Bronchial epithelial cell (primary cell): Measurements from ENCODE around the gene CYP4F12. TPM values are rescaled to one million over a fixed set of nuclear protein-coding genes. Genes with fewer than 3 reads are reported as not detected.
"Not testable (repeated sequence)": the region's sequence is repeated elsewhere in the genome, so short reads cannot be mapped to it uniquely, and the experiment has no call there.

Experiments
- DNase-seq: peaks from one replicate; pipeline ENCODE4 v3.0.0-alpha.2; 2010; ENCODE audit warnings: low read depth
- FAIRE-seq: peaks from 2 replicates; lab custom pipeline; 2011; peaks lifted over from hg19 to GRCh38; lab: Jason Lieb, UNC
- H3K27me3 ChIP-seq: 2 replicates; pipeline ENCODE4 v1.5.1; 2011; ENCODE audit warnings: low read length; ENCODE audit not compliant: control insufficient read depth, insufficient read depth
- H3K36me3 ChIP-seq: 2 replicates; pipeline ENCODE4 v1.5.1; 2011; ENCODE audit warnings: low read length; ENCODE audit not compliant: control insufficient read depth, insufficient read depth
- H3K4me3 ChIP-seq: 2 replicates; pipeline ENCODE4 v1.5.1; 2011; ENCODE audit warnings: mild to moderate bottlenecking, low read depth, low read length, control low read depth
- CTCF ChIP-seq: IDR thresholded peaks from 2 replicates; pipeline ENCODE4 v1.5.1; 2011; ENCODE audit warnings: mild to moderate bottlenecking, moderate library complexity, low read length, control low read depth, inconsistent platforms; ENCODE audit not compliant: insufficient read depth, severe bottlenecking
- total RNA-seq: library from RNA; depleted of rRNA; stranded (reverse); fragments of >200 nt; gene quantifications from 2 replicates; pipeline ENCODE4 v1.2.1, GENCODE V29; 2014

Gene CYP4F12
- total RNA-seq, 1 donor from 2014 or later, result 2.6 TPM

GRCh38 chr19:15644066-15644741, 28.7 kb upstream of the CYP4F12 start:
- Histone ChIP-seq H3K27me3 (no peaks in the 10 kb centered on the region), H3K36me3 (no peaks in the 10 kb centered on the region), H3K4me3 (no peak overlapping the region)
- no peak for FAIRE-seq
- DNase-seq, result no peak
- no peak for TF ChIP-seq CTCF

- DNase-seq (no peak), FAIRE-seq (no peak)
- no peaks in the 10 kb centered on the region for H3K36me3 ChIP-seq
- H3K27me3 ChIP-seq, result no peaks in the 10 kb centered on the region
- no peak overlapping the region for H3K4me3 ChIP-seq
- TF ChIP-seq CTCF, result no peak
These were observed 28.1 kb upstream of the CYP4F12 start for GRCh38 chr19:15644816-15645215.

- H3K4me3 ChIP-seq, result no peak overlapping the region
- H3K36me3 ChIP-seq, result no peaks in the 10 kb centered on the region
- FAIRE-seq, result no peak
- no peak for DNase-seq
- TF ChIP-seq CTCF, result no peak
- H3K27me3 ChIP-seq, result no peaks in the 10 kb centered on the region
These were observed 23.4 kb upstream of the CYP4F12 start for GRCh38 chr19:15649526-15649925.

GRCh38 chr19:15650123-15650522, 22.8 kb upstream of the CYP4F12 start:
- not testable (repeated sequence) for FAIRE-seq, H3K4me3 ChIP-seq, DNase-seq, H3K27me3 ChIP-seq, H3K36me3 ChIP-seq

GRCh38 chr19:15651791-15652190, 21.1 kb upstream of the CYP4F12 start:
- no peak for DNase-seq
- H3K4me3 ChIP-seq, result no peak overlapping the region
- TF ChIP-seq CTCF, result no peak
- no peaks in the 10 kb centered on the region for H3K27me3 ChIP-seq
- no peak for FAIRE-seq
- no peaks in the 10 kb centered on the region for H3K36me3 ChIP-seq

GRCh38 chr19:15652559-15653278, 20.2 kb upstream of the CYP4F12 start:
- TF ChIP-seq CTCF, result no peak
- FAIRE-seq, result no peak
- DNase-seq, result no peak
- Histone ChIP-seq H3K36me3 (no peaks in the 10 kb centered on the region), H3K27me3 (no peaks in the 10 kb centered on the region), H3K4me3 (no peak overlapping the region)
